HUES48 (cell line): Measurements from ENCODE around the gene KAZN.

Source experiments
- H3K27ac ChIP-seq: one replicate; pipeline ENCODE4 v1.7.0; 2013; ENCODE audit warnings: low read depth, low read length, inconsistent platforms
- H3K27me3 ChIP-seq: 2 replicates; pipeline ENCODE4 v1.6.1; 2013; ENCODE audit warnings: mild to moderate bottlenecking, low read length; ENCODE audit not compliant: control insufficient read depth, insufficient read depth
- H3K36me3 ChIP-seq: 2 replicates; pipeline ENCODE4 v1.6.1; 2013; ENCODE audit warnings: low read length; ENCODE audit not compliant: control insufficient read depth, insufficient read depth
- H3K4me1 ChIP-seq: 2 replicates; pipeline ENCODE4 v1.6.1; 2013; ENCODE audit warnings: mild to moderate bottlenecking, low read length; ENCODE audit not compliant: control insufficient read depth, insufficient read depth
- H3K4me3 ChIP-seq: 2 replicates; pipeline ENCODE4 v1.5.1; 2013; ENCODE audit warnings: mild to moderate bottlenecking, low read depth, low read length
- H3K9ac ChIP-seq: 2 replicates; pipeline ENCODE4 v1.6.1; 2013; ENCODE audit warnings: mild to moderate bottlenecking, low read depth, low read length, moderate library complexity
- H3K9me3 ChIP-seq: 2 replicates; pipeline ENCODE4 v1.6.1; 2013; ENCODE audit warnings: low read length; ENCODE audit not compliant: control insufficient read depth, insufficient read depth

The KAZN gene

GRCh38 chr1:15028102-15028501, 429.6 kb downstream of the KAZN start:
- no peaks in the 10 kb centered on the region for H3K4me1 ChIP-seq
- no peak overlapping the region for H3K27ac ChIP-seq
- no peaks in the 10 kb centered on the region for H3K36me3 ChIP-seq
- no peak overlapping the region for H3K9ac ChIP-seq
- H3K27me3 ChIP-seq: no peaks in the 10 kb centered on the region
- no peak overlapping the region for H3K4me3 ChIP-seq
- no peaks in the 10 kb centered on the region for H3K9me3 ChIP-seq

- Histone ChIP-seq H3K4me3 (no peak overlapping the region), H3K9me3 (no peaks in the 10 kb centered on the region), H3K4me1 (no peaks in the 10 kb centered on the region), H3K27ac (no peak overlapping the region), H3K27me3 (no peaks in the 10 kb centered on the region), H3K36me3 (no peaks in the 10 kb centered on the region), H3K9ac (no peak overlapping the region)
These were observed 430.1 kb downstream of the KAZN start for GRCh38 chr1:15028616-15029015.

- no peaks in the 10 kb centered on the region for H3K36me3 ChIP-seq
- H3K9ac ChIP-seq: no peak overlapping the region
- H3K4me1 ChIP-seq: no peaks in the 10 kb centered on the region
- no peak overlapping the region for H3K27ac ChIP-seq
- H3K4me3 ChIP-seq: no peak overlapping the region
- no peaks in the 10 kb centered on the region for H3K9me3 ChIP-seq
- H3K27me3 ChIP-seq: no peaks in the 10 kb centered on the region
These were observed 430.6 kb downstream of the KAZN start for GRCh38 chr1:15029036-15029435.

GRCh38 chr1:15029786-15030185, 431.3 kb downstream of the KAZN start:
- H3K27ac ChIP-seq: no peak overlapping the region
- no peak overlapping the region for H3K9ac ChIP-seq
- H3K4me1 ChIP-seq: no peaks in the 10 kb centered on the region

GRCh38 chr1:15031251-15031933, 432.9 kb downstream of the KAZN start:
- no peaks in the 10 kb centered on the region for H3K9me3 ChIP-seq

More at GRCh38 chr1:15029786-15030185, 431.3 kb downstream of the KAZN start:
- no peaks in the 10 kb centered on the region for H3K36me3 ChIP-seq
- H3K4me3 ChIP-seq: no peak overlapping the region
- no peaks in the 10 kb centered on the region for H3K9me3 ChIP-seq
- no peaks in the 10 kb centered on the region for H3K27me3 ChIP-seq

GRCh38 chr1:15033264-15033663, 434.8 kb downstream of the KAZN start:
- H3K27me3 ChIP-seq: no peaks in the 10 kb centered on the region
- H3K9ac ChIP-seq: no peak overlapping the region
- H3K9me3 ChIP-seq: no peaks in the 10 kb centered on the region
- H3K27ac ChIP-seq: no peak overlapping the region
- H3K36me3 ChIP-seq: no peaks in the 10 kb centered on the region
- H3K4me3 ChIP-seq: no peak overlapping the region
- H3K4me1 ChIP-seq: no peaks in the 10 kb centered on the region

More at GRCh38 chr1:15031251-15031933, 432.9 kb downstream of the KAZN start:
- H3K36me3 ChIP-seq: no peaks in the 10 kb centered on the region
- H3K4me3 ChIP-seq: no peak overlapping the region
- no peak overlapping the region for H3K27ac ChIP-seq
- H3K27me3 ChIP-seq: no peaks in the 10 kb centered on the region
- no peaks in the 10 kb centered on the region for H3K4me1 ChIP-seq
- no peak overlapping the region for H3K9ac ChIP-seq

- no peak overlapping the region for H3K4me3 ChIP-seq
- H3K36me3 ChIP-seq: no peaks in the 10 kb centered on the region
- H3K27ac ChIP-seq: no peak overlapping the region
- H3K27me3 ChIP-seq: no peaks in the 10 kb centered on the region
- H3K4me1 ChIP-seq: no peaks in the 10 kb centered on the region
- no peak overlapping the region for H3K9ac ChIP-seq
- H3K9me3 ChIP-seq: no peaks in the 10 kb centered on the region
These were observed 436.2 kb downstream of the KAZN start for GRCh38 chr1:15034656-15035055.

GRCh38 chr1:15035236-15035635, 436.8 kb downstream of the KAZN start:
- Histone ChIP-seq H3K4me3 (no peak overlapping the region), H3K27ac (no peak overlapping the region), H3K9ac (no peak overlapping the region), H3K4me1 (no peaks in the 10 kb centered on the region), H3K27me3 (no peaks in the 10 kb centered on the region), H3K36me3 (no peaks in the 10 kb centered on the region), H3K9me3 (no peaks in the 10 kb centered on the region)

GRCh38 chr1:15036101-15036500, 437.6 kb downstream of the KAZN start:
- Histone ChIP-seq H3K4me3 (no peak overlapping the region), H3K36me3 (no peaks in the 10 kb centered on the region), H3K9me3 (no peaks in the 10 kb centered on the region), H3K27ac (no peak overlapping the region), H3K4me1 (no peaks in the 10 kb centered on the region), H3K27me3 (no peaks in the 10 kb centered on the region), H3K9ac (no peak overlapping the region)

- Histone ChIP-seq H3K27me3 (no peaks in the 10 kb centered on the region), H3K9ac (no peak overlapping the region), H3K4me1 (no peaks in the 10 kb centered on the region)
These were observed 439.9 kb downstream of the KAZN start for GRCh38 chr1:15038232-15039016.

GRCh38 chr1:15039017-15039648, 440.6 kb downstream of the KAZN start:
- Histone ChIP-seq H3K4me3 (no peak overlapping the region), H3K36me3 (no peaks in the 10 kb centered on the region), H3K9ac (no peak overlapping the region), H3K4me1 (no peaks in the 10 kb centered on the region), H3K27me3 (no peaks in the 10 kb centered on the region), H3K27ac (no peak overlapping the region), H3K9me3 (no peaks in the 10 kb centered on the region)

More at GRCh38 chr1:15038232-15039016, 439.9 kb downstream of the KAZN start:
- Histone ChIP-seq H3K36me3 (no peaks in the 10 kb centered on the region), H3K9me3 (no peaks in the 10 kb centered on the region), H3K4me3 (no peak overlapping the region), H3K27ac (no peak overlapping the region)
